Activated naive CD4-positive, alpha-beta T cell treated with anti-CD3 and anti-CD28 coated beads, Interleukin-2, amount 50 U/mL, for 16 hours (primary cell): Measurements from ENCODE around the gene RRAS2.
"Not testable (repeated sequence)": the region's sequence is repeated elsewhere in the genome, so short reads cannot be mapped to it uniquely, and the experiment has no call there.

Experiments used
- DNase-seq: peaks from one replicate; pipeline ENCODE4 v3.0.0-alpha.2; 2020

RRAS2 gene

DNA sequence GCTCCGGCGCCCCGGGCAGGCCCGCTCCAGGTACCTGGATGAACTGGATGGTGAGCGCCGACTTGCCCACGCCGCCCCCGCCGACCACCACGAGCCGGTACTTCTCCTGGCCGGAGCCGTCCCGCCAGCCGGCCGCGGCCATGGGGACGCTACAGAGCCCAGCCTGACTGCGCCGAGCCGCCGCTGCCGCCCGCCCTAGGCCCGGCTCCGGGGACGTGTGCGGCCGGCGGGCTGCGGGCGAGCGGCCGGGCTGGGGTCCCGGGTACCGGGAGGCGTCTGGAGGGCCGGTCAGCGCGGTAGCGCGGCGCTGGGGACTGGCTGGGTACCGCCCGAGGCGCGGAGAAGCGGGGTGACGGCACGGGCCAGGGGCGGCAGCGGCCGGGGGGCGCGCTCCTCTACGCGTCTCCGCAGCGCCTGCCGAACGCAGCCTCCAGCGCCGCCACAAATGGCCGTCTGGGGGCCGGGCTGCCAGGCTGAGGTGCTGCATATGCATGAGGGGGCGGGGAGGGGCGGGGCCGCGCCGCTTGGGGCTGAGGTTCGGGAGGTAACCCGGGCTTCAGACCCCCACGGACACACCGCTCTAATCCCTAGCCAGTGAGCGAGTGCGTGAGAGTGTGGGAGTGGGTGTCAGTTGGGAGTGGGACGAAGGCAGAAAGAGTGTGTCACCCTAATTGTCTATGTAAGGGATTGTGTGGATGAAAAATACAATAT is at the start of gene RRAS2:
RRAS2 (minus strand) TSS at position 455 of the 711 bp plus-strand sequence; CDS start at position 142, 313 bp downstream.
- DNase-seq: peak; percentile 85

DNA sequence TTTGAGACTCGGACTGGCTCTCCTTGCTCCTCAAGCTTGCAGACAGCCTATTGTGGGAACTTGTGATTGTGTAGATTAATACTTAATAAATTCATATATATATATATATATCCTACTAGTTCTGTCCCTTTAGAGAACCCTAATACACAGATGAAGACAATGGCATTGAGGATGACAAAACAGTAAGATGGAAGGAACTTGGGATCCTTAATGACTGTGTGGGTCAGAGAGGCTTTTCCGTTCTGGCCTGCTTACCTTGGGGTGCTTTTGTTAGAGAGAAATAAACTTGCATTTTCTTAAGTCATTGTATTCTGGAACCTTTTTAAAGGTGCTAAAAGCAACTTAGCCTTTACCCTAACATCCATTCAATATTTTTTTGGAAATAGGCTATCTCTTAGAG is 49.6 kb upstream of the RRAS2 start:
- no peak for DNase-seq

DNA sequence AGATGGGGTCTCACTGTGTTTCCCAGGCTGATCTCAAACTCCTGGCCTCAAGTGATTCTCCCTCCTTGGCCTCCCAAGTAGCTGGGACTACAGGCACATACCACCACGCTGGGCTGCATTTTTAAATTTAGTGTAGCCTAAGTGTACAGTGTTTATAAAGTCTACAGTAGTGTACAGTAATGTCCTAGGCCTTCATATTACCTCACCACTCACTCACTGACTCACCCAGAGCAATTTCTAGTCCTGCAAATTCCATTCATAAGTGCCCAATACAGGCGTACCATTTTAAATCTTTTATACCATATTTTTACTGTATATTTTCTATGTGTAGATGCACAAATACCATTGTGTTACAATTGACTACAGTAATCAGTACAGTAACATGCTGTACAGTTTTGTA is 47.1 kb upstream of the RRAS2 start:
- DNase-seq: not testable (repeated sequence)

DNA sequence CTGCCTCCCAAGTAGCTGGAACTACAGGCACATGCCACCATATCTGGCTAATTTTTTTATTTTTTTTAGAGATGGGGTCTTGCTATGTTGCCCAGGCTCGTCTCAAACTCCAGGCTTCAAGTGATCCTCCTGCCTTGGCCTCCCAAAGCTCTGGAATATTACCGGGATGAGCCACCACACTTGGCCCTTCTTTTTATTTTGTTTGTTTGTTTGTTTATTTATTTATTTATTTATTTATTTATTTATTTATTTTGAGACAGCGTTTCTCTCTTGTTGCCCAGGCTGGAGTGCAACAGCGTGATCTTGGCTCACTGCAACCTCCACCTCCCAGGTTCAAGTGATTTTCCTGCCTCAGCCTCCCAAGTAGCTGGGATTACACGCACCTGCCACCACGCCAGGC is 44.5 kb upstream of the RRAS2 start:
- not testable (repeated sequence) for DNase-seq

DNA sequence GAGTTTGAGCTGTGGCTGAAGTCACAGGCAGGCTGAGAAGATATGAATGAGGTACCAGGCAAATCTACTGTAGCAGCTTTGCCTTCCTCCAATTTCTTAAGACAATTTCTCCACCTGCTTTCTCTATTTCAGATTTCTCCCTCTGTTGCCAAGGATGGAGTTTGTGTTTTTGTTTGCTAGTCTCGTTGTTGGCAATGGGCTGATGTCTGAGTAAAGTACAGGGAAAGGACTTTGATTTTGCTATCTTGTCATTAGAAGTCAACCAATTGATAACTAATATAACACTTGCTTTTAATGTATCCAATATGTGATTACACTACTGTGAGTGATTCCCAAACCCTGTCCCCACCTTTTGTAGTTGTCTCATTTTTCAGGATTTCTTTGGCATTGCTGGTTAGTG is 40.1 kb upstream of the RRAS2 start:
- DNase-seq: no peak

DNA sequence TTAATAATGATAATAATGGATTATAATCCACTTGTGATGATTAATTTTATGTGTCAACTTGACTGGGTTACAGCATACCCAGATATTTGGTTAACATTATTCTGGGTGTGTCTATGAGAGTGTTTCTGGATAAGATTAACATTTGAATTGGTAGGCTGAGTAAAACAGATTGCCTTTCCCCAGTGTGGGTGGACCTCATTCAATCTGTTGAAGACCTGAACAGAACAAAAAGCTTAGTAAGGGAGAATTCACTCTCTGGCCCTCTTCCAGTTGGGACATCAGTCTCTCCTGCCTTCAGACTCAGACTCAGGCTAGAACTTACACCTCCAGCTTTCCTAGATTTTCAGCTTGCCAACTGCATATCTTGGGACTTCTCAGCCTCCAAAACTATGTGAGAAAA is 37.3 kb upstream of the RRAS2 start:
- DNase-seq: no peak

DNA sequence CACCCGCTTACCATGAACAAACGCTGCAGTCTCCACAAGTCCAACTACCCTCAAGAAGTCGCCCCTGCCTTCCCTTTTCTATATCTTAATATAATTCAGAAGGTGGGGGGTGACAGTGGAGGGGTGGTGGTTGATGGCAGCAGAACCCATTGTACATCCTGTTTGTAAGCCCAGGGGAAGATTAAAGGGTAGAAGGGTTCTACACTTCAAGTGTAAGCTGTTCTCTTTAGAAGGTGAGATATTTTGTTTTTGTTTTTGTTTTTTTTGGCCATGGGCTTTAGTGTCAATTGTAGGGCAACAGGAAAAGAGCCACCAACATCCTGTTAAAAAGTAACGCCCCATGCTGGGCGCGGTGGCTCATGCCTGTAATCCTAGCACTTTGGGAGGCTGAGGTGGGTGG is 34.9 kb upstream of the RRAS2 start:
- no peak for DNase-seq

DNA sequence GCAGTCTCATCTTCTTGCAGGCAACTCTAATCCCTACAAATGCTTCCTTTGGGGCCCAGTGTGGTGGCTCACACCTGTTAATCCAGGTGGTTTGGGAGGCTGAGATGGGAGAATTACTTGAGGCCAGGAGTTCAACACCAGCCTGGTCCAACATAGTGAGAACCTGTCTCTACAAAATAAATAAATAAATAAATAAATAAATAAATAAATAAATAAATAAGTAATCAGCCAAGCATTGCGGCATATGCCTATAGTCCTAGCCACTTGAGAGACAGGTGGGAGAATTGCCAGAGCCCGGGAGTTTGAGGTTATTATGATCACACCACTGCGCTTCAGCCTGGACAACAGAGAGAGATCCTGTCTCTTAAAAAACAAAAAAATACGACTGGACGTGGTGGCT is 34.1 kb upstream of the RRAS2 start:
- DNase-seq: no peak

DNA sequence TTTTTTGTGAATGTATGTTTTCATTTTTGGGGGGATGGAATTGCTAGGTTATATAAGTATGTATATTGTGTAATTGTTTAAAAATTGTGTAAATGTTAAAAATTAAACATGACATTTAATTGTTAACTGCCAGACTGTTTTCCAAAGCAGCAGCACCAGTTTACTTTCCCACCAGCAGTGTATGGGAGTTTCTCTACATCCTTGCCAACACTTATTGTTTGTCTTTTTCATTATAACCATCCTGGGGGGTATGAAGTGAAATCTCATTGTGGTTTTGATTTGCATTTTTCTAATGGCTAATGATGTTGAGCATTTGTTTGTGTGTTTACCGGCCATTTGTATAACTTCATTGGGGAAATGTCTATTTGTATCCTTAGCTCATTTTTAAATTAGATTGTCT is 31.7 kb upstream of the RRAS2 start:
- DNase-seq: no peak

DNA sequence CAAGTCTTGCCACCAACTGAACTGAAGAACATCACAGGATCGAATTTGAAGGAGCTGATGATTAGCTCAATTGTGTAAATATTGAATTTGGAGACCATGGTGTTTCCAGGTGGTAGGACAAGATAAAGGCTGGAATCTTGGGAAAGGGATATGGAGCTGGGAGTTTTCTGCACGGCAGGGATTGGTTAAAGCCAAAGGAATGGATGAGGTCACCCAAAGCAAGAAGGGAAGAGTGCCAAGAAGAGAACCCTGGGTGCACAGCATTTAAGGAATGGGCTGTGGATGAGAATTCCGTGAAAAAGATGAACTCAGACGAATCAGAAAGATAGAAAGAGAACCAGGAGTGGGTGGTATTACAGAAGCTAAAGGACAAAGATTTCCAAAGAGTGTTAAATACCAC is 29.4 kb upstream of the RRAS2 start:
- no peak for DNase-seq

DNA sequence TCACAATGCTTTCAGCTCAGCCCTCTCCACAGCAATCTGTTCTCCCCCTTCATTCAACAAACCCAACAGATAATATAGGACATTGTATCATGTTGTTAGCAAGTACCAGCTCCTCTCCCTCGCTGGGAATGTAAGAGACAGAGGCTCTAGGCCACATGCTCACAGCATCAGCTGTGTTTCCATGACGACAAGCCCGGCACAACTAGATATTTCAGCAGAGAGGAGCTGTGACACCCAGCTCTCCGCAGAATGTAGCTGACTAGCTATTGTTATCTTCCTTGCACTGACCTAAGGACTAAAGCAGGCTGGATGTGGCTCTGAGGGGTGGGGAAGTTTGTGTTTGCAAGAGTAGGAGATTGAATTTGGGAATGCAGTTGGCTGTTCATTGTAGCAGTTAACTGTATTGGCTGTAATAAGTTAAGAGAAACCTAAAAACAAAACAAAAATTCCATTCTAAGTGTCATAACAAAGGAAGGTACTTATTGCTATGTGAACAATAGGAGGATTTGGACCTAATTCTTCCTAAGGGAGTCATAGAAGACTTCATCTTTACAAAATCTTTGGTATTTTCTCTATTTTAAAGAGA is 28.0 kb upstream of the RRAS2 start:
- no peak for DNase-seq

DNA sequence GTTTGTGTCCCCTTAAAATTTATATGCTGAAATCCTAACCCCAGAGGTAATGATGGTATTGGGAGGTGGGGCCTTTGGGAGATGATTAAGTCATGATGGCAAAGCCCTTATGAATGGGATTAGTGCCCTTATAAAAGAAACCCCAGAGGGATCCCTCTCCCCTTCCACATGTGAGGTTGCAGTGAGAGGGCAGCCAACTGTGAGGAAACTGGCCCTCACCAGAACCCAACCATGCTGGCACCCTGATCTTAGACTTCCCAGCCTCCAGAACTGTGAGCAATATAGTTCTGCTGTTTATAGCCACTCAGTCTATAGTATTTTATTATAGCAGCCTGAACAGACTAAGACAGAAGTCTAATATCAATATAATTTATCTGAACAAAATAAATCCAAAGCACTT is 27.1 kb upstream of the RRAS2 start:
- DNase-seq: no peak

DNA sequence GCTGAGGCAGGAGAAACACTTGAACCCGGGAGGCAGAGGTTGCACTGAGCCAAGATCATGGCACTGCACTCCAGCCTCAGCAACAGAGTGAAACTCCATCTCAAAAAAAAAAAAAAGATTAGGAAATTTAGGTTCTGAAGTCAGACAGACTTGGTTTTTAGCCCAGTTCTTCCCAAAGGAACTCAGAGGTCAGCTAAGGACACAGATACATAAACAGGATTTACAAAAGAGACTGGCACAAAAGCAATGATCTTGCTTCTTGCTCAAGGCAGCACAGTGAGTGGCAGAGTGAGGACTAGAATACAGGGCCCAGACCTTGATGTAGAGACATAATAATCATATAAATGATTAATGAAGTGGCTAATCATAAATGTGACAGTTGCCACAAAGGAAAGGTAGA is 25.4 kb upstream of the RRAS2 start:
- no peak for DNase-seq

DNA sequence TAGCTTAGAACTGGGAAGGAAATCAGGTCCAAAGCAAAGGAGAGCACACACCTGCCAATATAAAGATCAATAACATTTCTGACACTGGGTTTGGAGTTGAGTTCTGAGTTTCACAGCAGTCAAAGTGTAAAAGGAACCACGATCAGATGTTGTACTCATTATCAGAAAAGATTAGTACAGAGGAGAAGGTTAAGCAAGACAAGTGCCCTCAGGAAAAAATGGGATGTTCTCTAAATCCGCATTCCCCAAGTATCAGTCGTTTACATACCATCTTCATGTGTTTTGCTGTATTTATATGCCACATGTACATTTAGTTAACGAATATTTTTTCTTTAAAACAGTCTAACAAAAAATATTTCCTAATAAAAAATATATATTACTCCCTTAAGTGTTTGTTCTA is 23.0 kb upstream of the RRAS2 start:
- no peak for DNase-seq

DNA sequence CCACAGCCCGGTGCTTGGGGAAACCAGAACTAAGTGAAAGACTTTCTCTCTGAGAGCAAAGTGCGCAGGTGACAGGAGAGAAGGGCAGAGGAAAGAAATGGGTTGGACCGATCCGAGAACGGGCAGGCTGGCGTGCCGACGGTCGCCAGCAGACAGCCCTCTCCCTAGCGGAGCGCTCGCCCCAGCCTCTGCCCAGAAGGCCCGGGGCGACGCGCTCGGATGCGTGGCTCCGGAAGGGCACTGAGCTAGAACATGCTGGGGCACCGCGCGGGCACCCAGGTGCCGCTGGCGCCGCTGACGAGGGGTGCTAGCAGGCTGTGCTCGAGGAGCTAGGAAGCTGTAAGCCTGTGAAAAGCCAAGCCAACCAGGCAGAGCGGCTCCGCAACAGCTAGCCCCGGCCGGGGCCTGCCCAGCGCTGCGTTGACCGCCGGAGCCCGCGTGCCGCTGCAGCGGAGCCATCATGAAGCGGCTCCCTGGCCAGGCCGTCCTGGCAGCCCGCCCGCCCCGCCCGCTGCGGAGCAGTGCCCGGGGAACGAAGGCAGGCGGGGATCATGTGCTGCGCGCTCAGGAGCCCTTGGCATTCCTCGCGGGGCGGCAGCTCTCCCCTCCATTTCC is 22.1 kb upstream of the RRAS2 start:
- peak; percentile 45 for DNase-seq

DNA sequence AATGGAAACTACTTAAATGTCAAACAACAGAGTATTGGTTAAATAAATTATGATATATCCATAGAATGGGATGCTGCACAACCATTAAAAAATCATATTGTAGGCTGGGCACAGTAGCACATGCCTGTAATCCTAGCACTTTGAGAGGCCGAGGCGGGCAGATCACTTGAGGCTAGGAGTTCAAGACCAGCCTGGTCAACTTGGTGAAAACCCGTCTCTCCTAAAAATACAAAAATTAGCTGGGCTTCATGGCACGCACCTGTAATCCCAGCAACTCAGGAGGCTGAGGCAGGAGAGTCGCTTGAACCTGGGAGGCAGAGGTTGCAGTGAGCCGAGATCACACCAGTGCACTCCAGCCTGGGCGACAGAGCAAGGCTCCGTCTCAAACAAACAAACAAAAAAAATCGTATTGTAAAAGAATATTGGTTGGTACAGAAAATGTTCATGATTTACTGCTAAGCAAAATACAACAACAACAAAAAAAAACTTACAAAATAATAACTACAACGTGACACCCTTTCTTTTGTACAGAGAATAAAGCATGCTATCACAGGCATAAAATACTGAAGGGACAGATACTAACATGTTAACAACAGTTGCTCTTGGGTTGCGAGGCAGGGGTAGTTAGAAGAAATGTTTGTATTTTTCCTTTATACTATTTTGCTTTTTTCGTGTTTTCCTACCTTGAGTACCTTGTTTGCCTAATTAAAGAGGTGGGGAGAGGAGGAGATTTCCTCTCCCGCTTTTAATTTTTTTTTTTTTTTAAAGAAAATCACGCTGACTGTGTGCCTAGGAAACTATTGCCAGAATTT is 21.3 kb upstream of the RRAS2 start:
- DNase-seq: no peak

DNA sequence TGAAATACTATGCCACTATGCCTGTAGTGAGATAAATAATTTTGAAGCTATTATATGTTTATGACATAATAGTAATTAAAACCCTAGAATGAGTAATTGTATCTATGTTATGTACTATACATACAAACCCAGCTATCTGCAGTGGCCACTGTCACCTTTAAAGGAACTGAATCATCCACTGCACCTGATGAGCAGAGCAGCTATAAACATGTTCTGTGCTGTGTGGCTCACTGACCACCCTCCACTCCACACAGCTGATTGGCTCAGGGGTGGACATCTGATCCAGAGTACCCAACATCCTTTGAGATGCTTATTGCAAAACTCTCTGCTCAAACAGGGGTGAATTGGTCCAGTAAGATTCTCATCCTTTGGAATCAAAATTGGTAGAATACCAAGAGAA is 19.2 kb upstream of the RRAS2 start:
- no peak for DNase-seq

DNA sequence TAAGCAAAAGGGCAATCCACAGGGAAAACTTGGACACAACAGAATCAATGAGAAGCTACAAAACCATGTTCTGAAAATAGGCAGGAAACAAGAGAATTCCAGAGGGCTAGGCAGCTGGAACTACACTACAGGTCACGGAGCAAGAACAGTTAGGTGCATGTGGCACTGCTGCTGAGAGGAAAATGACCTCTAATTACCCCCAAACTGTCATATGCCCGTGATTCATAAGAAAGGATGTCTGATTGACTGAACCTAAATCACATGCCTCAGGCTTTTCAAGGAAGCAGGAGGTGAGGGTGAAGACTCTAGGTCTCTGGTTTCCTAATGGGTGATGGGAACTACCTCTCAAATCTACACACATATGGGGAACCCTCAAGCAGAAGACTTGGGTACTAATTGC is 17.9 kb upstream of the RRAS2 start:
- no peak for DNase-seq

DNA sequence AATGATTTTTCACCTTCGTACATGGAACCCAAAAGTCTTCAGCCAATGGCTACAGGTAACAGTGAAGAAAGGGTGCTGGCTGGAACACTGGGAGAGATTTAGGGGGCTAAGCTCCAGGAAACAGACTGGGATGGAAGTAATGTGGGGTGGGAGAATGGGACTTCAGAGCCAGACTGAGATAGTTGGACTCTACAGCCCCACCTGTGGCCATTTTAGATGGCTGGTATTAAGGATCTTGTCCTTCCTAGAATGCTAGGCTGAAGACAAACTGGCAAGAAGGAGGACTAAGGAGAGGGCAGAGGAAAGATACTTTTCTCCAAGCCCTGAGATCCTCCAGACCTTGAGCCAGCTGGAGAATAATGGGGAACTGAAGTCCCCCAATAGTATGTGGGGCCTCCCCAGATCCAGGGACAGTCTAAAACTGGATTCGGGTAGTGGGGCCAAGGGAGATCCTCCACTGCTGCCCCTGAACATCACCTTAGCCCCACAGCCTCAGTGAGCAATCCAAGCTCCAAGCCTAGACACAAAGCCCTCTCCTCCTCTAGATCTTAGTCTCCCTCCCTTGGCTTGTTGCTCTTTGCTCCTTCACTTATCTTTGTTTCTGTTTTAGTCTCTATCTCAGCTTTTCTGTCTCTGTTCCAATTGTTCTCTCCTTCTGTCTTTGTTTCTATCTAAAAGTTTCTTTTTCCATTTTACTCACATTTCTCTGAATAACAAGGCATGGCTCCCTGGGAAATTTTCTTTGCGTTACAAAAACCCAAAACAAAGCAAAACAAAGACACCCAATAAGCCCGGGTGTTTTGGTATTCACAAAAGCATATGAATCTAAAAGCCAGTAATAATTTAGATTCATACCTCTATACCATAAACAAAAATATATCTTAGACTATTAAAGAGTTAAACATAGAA is 16.2 kb upstream of the RRAS2 start:
- DNase-seq: no peak

DNA sequence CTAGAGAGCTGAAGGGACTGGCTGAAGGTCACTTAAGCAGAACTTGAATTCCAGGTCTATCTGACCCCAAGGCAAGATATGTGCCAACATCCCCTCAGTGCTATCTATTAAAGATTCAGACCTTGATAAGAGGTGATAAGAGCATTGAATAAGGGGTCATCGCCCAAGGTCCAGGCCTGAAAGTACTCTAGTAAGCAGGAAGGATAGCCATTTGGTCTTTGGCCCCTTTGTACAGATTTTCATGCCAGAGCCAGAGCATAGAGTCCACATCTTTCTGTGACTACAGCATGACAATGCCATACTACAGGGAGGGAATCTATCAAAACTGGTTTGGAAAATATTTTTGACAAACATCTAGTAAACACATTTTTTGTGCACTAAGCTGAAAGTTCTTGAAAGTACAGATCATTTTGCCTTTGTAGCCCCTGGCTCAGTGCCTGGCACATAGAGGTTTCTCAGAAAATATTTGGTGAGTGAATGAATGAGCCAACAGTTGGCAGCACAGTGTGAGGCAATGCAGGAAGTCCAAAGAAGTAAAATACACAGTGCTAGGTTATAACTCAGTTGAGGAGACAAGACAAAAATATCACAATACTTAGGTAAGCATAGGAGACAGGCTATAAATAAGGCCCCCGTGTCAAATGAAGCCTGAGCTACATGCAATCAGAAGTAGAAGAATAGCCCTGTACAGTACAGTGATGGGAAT is 15.1 kb upstream of the RRAS2 start:
- DNase-seq: no peak

DNA sequence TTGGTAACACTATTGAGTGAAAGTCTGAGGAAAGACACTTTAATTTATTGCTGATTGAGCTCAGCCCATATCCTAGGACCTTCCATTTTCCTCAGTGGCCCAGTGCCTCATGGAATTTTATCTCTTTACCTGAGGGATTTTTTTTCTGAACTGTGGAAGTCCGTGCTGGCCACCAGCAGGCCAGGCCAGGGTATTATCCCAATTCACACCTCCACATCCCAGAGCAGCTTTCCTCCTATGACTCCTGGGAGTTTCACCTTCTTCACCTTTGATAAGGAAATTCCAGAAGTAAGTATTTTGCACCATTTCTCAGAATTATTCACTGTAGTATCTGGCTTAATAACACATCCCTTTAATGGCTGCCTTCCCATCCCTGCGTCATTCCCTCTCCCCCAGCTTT is 13.0 kb upstream of the RRAS2 start:
- no peak for DNase-seq

DNA sequence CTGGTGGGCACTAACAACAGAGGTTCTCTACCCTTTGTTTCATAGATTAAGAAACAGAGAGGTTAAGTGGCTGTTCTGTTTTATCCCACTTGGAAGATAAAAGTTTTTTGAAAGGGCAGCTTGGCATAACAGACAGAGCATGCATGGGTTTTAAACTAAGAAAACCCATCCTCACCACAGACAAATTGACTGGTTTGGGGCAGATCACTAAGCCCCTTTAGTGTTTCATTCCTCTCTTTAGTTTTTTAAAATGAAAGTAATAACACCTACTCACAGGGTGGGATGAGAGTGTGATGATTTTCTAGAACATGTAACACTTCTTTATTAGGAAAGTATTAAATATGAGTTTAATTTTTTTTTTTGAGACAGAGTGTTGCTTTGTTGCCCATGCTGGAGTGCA is 12.3 kb upstream of the RRAS2 start:
- no peak for DNase-seq
